ACC112 (cell line): ENCODE data around the gene BCAN.

Experiments used
- H2AFZ ChIP-seq: fragments of 200-600 bp; sonication (generic); one replicate; pipeline ENCODE4 v1.6.0; 2017; ENCODE audit warnings: antibody characterized with exemption, low read length; ENCODE audit not compliant: unreplicated experiment
- H3K27ac ChIP-seq: fragments of 200-600 bp; sonication (generic); 2 replicates; pipeline ENCODE4 v1.5.1; 2014; ENCODE audit warnings: low read depth, mild to moderate bottlenecking, antibody characterized with exemption, low read length, moderate library complexity
- H3K27me3 ChIP-seq: fragments of 200-600 bp; sonication (generic); 2 replicates; pipeline ENCODE4 v1.6.1; 2014; ENCODE audit warnings: mild to moderate bottlenecking, antibody characterized with exemption, low read length, moderate library complexity, mixed read lengths; ENCODE audit not compliant: insufficient read depth
- H3K36me3 ChIP-seq: fragments of 200-600 bp; sonication (generic); 2 replicates; pipeline ENCODE4 v1.6.1; 2016; ENCODE audit warnings: mild to moderate bottlenecking, antibody characterized with exemption, low read length, moderate library complexity, mixed read lengths; ENCODE audit not compliant: insufficient read depth
- H3K4me1 ChIP-seq: fragments of 200-600 bp; sonication (generic); one replicate; pipeline ENCODE4 v1.6.1; 2016; ENCODE audit warnings: low read length, mixed read lengths; ENCODE audit not compliant: insufficient read depth, unreplicated experiment, control insufficient read depth
- H3K4me3 ChIP-seq: fragments of 200-600 bp; sonication (generic); 2 replicates; pipeline ENCODE4 v1.5.1; 2014; ENCODE audit warnings: mild to moderate bottlenecking, low read depth, low read length
- H3K79me2 ChIP-seq: fragments of 200-600 bp; sonication (generic); one replicate; pipeline ENCODE4 v1.6.0; 2016; ENCODE audit warnings: low read length; ENCODE audit not compliant: control insufficient read depth, unreplicated experiment, insufficient read depth

BCAN gene, protein sequence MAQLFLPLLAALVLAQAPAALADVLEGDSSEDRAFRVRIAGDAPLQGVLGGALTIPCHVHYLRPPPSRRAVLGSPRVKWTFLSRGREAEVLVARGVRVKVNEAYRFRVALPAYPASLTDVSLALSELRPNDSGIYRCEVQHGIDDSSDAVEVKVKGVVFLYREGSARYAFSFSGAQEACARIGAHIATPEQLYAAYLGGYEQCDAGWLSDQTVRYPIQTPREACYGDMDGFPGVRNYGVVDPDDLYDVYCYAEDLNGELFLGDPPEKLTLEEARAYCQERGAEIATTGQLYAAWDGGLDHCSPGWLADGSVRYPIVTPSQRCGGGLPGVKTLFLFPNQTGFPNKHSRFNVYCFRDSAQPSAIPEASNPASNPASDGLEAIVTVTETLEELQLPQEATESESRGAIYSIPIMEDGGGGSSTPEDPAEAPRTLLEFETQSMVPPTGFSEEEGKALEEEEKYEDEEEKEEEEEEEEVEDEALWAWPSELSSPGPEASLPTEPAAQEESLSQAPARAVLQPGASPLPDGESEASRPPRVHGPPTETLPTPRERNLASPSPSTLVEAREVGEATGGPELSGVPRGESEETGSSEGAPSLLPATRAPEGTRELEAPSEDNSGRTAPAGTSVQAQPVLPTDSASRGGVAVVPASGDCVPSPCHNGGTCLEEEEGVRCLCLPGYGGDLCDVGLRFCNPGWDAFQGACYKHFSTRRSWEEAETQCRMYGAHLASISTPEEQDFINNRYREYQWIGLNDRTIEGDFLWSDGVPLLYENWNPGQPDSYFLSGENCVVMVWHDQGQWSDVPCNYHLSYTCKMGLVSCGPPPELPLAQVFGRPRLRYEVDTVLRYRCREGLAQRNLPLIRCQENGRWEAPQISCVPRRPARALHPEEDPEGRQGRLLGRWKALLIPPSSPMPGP

DNA sequence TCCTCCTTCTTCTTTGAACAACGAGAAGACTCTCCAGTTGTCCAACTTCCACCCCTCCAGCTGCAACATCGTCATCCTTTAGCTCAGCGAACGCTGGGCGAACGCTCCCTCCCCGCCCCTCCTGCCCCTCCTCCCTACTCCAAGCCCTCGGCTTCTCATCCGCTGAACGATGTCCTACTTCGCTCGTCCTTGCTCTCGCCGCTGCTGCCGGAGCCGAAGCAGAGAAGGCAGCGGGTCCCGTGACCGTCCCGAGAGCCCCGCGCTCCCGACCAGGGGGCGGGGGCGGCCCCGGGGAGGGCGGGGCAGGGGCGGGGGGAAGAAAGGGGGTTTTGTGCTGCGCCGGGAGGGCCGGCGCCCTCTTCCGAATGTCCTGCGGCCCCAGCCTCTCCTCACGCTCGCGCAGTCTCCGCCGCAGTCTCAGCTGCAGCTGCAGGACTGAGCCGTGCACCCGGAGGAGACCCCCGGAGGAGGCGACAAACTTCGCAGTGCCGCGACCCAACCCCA is at the start of gene BCAN:
Gene BCAN, plus strand, starts transcription at position 357 of the 504 bp plus-strand sequence. CDS start 3,938 bp downstream, outside the sequence.
- Histone ChIP-seq H3K36me3 (no peaks in the 10 kb centered on the region), H3K4me1 (no peaks in the 10 kb centered on the region), H3K79me2 (no peaks in the 10 kb centered on the region), H3K27ac (no peak within 1 kb of the TSS), H3K27me3 (peaks cover 95% of the 10 kb centered on the region), H3K4me3 (no peak within 1 kb of the TSS), H2AFZ (no peak within 1 kb of the TSS)

DNA sequence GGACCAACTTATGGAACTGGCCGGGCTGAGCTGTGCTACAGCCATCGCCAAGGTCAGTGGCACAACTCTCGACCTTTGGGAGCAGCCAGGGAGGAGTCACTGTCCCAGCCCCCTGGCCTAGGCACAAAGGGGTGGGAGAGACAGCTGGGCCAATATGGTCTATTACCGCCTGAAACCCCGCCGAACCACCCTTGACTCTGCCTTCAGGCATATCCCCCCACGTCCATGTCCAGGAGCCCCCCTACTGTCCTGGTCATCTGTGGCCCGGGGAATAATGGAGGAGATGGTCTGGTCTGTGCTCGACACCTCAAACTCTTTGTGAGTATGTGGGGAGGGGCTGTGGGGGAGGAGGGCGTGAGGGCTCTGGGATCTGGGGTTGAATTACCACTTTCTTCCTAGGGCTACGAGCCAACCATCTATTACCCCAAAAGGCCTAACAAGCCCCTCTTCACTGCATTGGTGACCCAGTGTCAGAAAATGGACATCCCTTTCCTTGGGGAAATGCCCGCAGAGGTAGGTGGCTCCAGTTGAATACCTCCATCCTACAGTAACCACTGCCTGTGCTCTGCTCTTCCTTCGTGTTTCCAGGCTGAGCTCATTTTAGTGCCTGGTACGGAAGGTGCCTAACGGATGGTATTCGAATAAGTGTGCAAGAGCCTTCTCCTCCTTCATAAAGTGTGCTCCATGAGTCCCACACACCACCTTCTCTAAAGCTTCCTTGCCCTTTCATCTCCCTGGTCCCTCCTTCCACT is 49.6 kb upstream of the BCAN start:
- peak overlapping the region; percentile 82 for H3K4me3 ChIP-seq
- H3K27me3 ChIP-seq = no peaks in the 10 kb centered on the region
- no peaks in the 10 kb centered on the region for H3K36me3 ChIP-seq
- peak overlapping the region; percentile 29 for H2AFZ ChIP-seq
- peaks cover 6% of the 10 kb centered on the region for H3K4me1 ChIP-seq
- no peaks in the 10 kb centered on the region for H3K79me2 ChIP-seq
- H3K27ac ChIP-seq = no peak overlapping the region

DNA sequence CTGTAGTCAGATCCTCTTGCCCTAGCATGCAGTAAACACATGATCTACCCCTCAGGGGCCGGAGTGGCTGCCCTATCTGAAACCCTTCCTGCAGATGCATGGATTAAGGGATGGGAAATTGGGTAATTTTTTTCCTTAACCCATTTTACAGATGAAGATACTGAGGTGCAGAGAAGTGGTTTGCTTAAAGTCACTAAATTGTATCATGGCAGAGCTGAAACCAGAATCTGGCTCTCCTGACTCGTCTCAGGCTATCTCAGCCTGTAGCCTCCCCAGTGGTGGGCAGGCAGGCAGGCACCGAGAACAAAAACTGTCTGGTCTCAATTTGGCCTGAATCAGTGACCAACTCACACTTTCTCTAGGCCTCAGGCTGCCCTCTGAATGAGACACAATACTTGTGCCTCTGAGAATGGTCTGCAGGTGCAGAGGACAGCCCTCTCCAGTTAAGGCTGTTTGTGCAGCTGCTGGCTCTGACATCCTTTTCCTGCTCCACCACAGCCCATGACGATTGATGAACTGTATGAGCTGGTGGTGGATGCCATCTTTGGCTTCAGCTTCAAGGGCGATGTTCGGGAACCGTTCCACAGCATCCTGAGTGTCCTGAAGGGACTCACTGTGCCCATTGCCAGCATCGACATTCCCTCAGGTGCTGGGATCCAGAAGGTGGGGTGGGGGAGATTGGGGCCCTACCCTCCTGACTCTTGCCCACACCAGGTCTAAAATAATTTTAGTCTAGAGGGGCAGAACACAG is 48.8 kb upstream of the BCAN start:
- no peaks in the 10 kb centered on the region for H3K36me3 ChIP-seq
- no peaks in the 10 kb centered on the region for H3K27me3 ChIP-seq
- H3K4me3 ChIP-seq = no peak overlapping the region; the same call in 1 of the 2 replicates
- H3K79me2 ChIP-seq = no peaks in the 10 kb centered on the region
- no peak overlapping the region for H2AFZ ChIP-seq
- H3K4me1 ChIP-seq = peaks cover 6% of the 10 kb centered on the region
- no peak overlapping the region for H3K27ac ChIP-seq

DNA sequence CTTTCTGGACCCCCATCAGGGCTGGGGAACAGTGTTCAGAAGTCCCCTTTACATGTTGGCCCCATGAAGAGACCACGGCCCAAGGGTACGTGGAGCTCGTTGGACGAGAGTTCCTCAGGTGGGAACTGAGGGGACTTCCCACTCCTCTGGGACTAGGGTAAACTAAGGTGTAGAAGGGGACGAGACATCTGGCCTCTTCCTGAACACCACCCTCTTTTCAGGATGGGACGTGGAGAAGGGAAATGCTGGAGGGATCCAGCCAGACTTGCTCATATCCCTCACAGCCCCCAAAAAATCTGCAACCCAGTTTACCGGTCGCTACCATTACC is 48.3 kb upstream of the BCAN start:
- H3K27me3 ChIP-seq = no peaks in the 10 kb centered on the region
- H3K4me1 ChIP-seq = peaks cover 6% of the 10 kb centered on the region
- H3K27ac ChIP-seq = no peak overlapping the region
- H2AFZ ChIP-seq = no peak overlapping the region
- H3K4me3 ChIP-seq = no peak overlapping the region
- H3K36me3 ChIP-seq = no peaks in the 10 kb centered on the region
- no peaks in the 10 kb centered on the region for H3K79me2 ChIP-seq

DNA sequence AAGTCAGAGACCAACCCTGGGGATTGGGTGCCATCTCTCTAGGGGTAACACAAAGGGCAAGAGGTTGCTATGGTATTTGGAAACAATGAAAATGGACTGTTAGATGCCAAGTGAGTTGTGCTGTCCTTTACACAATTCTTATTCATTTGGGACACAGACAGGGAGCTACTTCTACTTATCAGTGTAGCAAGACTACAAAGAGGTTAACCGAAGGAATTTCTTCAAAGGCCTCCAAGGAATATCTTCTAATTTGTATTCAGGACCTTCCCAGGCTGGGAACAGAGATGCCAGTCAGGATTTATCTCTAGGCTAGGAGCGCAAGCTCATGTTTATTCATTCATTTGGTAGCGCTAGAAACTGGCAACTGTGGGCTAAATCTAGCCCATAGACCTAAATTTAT is 47.7 kb upstream of the BCAN start:
- Histone ChIP-seq H3K27ac (no peak overlapping the region), H2AFZ (no peak overlapping the region), H3K27me3 (no peaks in the 10 kb centered on the region), H3K79me2 (no peaks in the 10 kb centered on the region), H3K4me1 (peaks cover 6% of the 10 kb centered on the region), H3K4me3 (no peak overlapping the region), H3K36me3 (no peaks in the 10 kb centered on the region)

DNA sequence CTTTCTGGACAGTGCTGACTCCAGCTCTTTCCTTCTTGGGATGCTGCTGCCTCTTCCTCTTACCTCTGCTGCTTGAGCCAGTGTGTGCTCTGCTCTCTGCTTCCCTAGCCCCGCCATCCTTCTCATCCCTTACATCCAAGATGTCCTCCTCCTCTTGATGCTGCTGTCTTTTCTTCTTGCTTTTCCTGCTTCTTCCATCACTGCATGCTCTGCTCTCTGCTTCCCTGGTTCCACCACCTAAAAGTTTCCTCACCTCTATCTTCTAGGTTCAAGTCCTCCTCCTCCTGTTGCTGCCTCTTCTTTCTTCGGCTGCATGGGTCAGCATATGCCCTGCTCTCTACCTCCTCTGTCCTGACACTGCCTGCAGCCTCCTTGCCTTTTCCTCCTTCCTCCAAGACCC is 46.9 kb upstream of the BCAN start:
- H3K4me3 ChIP-seq = no peak overlapping the region
- no peak overlapping the region for H3K27ac ChIP-seq

DNA sequence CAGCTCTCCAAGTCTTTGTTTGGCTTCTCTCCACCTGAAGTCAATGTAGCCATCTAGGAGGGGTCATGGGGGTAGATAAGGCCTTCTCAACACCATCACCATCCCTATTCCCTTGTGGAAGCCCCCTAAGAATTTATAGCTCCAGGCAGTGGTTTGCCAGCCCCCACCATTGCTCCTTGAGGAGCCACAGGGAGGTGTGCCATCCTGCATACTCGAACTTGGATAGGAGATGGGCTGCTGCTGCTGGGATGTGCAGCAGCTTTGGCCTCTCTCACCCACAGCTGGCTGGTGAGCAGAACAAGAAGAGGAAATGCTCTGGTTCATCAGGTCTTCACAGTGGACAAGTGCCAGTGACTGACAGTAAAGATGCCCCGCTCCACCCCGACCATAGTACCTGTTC is 45.5 kb upstream of the BCAN start:
- peaks cover 10% of the 10 kb centered on the region for H3K79me2 ChIP-seq
- no peaks in the 10 kb centered on the region for H3K4me1 ChIP-seq
- no peak overlapping the region for H3K27ac ChIP-seq
- no peaks in the 10 kb centered on the region for H3K27me3 ChIP-seq
- no peak overlapping the region for H2AFZ ChIP-seq
- no peaks in the 10 kb centered on the region for H3K36me3 ChIP-seq
- H3K4me3 ChIP-seq = no peak overlapping the region

More for the DNA sequence above, 46.9 kb upstream of the BCAN start:
- Histone ChIP-seq H3K27me3 (no peaks in the 10 kb centered on the region), H2AFZ (no peak overlapping the region), H3K4me1 (peaks cover 6% of the 10 kb centered on the region), H3K79me2 (peaks cover 5% of the 10 kb centered on the region), H3K36me3 (no peaks in the 10 kb centered on the region)

DNA sequence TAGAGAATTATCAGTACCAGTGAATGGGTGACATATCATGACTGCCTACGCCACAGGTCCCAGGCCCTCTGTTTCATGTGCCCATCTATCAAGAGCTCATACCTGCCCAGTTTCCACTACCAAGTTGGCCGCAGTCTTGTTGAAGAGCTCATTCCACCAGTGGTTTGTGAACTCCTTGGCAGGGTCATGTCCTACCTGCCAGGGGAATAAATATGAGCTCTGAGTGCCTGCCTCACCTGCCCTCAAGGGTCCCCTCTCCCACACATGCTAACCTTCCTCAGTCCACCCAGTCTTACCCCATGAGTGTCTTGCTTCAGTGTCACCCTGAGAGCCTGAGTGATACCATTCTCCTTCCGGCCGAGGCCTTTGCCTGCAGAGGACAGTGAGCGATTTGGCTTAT is 43.8 kb upstream of the BCAN start:
- H3K27ac ChIP-seq = no peak overlapping the region
- no peaks in the 10 kb centered on the region for H3K36me3 ChIP-seq
- H3K4me3 ChIP-seq = no peak overlapping the region
- H3K4me1 ChIP-seq = peaks cover 5% of the 10 kb centered on the region
- H2AFZ ChIP-seq = no peak overlapping the region
- peaks cover 18% of the 10 kb centered on the region for H3K79me2 ChIP-seq
- no peaks in the 10 kb centered on the region for H3K27me3 ChIP-seq

DNA sequence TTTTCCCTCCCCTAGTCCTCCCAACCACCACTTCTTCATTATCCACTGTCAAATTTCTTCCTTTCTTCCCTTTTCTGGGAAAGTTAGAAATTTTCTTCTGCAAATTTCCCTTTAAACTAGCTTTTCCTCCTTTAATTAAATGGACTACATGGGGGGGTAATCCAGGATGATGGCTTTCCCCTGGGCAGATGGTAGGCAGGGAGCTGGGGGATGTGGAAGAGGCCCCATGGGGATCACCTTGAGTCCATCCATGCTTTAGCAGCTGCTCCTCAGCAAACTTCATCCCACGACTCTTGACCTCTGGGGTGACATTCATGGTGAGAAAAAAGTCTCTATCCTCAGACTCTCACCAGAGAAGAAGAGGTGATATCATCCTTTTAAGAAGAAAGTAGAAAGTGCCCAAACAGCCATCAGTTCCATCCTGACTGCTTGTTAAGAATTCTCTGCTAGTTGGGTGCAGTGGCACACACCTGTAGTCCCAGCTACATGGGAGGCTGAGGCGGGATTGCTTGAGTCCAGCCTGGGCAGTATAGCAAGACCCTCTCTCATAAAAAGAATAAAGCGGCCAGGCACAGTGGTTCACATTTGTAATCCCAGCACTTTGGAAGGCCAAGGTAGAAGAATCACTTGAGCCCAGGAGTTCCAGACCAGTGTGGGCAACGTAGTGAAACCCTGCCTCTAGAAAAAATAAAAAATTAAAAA is 43.0 kb upstream of the BCAN start:
- peaks cover 18% of the 10 kb centered on the region for H3K79me2 ChIP-seq
- no peaks in the 10 kb centered on the region for H3K36me3 ChIP-seq
- no peak overlapping the region for H3K27ac ChIP-seq
- H3K4me1 ChIP-seq = peaks cover 5% of the 10 kb centered on the region
- no peak overlapping the region for H2AFZ ChIP-seq
- H3K4me3 ChIP-seq = no peak overlapping the region
- no peaks in the 10 kb centered on the region for H3K27me3 ChIP-seq
